HG02973 (cell line): ENCODE results near the gene CLGN.
"Not testable (repeated sequence)": the region's sequence is repeated elsewhere in the genome, so short reads cannot be mapped to it uniquely, and the experiment has no call there.

Experiments used
- ATAC-seq: cut with Tn5 transposase; IDR thresholded peaks from one replicate; pipeline ENCODE4 v1.9.1; 2021; ENCODE audit warnings: moderate library complexity; ENCODE audit not compliant: unreplicated experiment

CLGN gene, protein sequence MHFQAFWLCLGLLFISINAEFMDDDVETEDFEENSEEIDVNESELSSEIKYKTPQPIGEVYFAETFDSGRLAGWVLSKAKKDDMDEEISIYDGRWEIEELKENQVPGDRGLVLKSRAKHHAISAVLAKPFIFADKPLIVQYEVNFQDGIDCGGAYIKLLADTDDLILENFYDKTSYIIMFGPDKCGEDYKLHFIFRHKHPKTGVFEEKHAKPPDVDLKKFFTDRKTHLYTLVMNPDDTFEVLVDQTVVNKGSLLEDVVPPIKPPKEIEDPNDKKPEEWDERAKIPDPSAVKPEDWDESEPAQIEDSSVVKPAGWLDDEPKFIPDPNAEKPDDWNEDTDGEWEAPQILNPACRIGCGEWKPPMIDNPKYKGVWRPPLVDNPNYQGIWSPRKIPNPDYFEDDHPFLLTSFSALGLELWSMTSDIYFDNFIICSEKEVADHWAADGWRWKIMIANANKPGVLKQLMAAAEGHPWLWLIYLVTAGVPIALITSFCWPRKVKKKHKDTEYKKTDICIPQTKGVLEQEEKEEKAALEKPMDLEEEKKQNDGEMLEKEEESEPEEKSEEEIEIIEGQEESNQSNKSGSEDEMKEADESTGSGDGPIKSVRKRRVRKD

DNA sequence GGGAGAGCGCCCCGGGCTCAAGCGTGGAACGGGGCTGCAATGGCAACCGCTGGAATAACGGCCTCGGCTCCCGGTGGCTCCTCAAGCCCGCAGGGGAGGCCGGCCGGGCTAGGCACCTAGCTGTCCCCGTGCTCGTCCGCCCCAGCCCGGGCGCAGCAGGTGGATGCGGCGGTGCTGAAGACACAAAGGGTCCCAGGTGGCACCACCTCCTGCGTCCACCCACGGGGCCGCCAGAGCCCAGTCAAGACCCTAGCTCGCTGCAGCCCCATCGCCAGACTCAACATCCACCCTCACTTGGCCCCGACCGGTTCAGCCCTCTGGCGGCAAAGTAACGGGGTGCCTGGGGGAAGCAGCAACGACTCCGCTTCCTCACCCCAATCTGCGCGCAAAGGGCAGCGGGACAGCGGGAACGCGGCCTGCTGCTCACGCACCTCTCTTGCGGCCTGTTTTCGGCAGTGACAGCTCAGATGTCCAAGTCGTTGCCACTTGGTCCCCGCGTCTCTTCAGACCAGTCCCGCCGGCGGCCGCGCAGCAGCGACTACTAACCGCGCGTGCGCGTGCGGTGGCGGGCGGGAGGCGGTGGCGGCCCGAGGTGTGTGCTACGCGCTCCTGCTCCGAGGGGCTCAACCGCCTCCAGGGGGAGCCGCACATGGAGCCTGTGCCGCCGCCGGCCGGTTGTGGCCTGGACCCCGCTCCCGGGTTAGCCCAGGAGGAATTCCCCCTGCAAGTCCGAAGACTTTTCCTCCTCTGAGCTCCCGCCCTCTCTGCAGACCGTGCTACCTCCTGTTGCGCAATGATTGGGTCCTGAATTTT is at the start of gene CLGN:
Gene CLGN, minus strand, starts transcription at position 543 of the 813 bp plus-strand sequence. CDS start 14,570 bp downstream, outside the sequence.
- peak; percentile 84 for ATAC-seq

DNA sequence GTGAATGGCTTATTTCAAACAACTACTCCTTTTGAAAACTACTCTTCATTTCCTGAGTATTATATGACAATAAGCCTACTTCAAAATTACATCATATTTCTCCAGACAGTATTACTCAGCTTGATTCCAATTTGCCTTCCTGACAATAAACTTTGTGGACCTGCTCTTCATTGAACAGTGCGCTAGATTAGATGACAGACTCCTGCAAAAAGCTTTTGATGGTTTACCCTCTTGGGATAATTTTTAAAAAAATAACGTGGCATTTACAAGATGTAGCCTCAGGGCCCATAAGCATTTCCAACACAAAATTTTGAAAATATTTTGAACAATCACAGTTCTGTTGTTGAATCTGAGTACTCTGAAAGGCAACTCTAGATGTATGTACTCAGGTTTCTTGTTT is 44.7 kb upstream of the CLGN start:
- no peak for ATAC-seq

DNA sequence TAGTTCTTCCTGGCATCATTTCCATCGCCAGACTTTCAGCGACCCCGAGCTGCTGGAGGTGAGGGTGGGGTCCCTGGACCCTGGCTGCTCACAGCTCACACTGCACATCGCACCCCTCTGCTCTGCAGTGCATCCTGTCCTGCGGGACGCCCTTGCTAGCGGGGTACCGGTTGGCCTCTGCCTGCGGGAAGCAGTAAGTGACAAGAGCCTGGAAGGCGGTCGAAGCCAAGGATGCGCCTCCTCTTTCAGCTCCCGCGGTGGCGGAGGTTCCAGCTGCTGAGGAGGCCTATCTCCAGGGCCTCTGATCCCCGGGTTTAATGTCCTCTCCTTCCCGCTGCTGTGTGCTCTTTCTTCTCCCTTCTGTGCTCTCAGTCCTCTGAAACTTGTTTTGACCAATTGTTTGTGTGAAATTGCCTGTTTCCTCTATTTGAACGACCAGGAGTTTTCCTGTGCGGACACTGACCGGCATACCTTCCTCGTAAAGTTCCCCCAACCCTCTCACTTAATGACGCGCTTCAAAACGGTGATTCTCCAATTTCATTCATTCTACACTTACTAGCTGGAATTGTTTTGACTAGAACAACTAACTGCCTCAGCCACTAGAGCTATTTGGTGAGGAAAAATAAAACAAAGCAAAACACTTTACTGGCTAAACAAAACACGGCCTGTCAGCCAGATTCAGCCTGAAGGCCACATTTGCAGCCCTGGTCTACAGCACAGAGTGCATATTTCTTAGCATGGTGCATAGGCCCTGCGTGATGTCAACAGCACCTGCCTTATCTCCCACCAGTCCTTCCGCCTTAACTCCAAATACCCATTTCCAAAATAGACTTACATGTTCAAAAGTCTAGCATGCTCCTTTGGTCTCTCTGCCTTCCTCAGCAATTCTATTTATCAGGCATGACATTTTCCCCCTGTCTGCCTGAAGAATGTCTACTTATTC is 42.6 kb upstream of the CLGN start:
- no peak for ATAC-seq

DNA sequence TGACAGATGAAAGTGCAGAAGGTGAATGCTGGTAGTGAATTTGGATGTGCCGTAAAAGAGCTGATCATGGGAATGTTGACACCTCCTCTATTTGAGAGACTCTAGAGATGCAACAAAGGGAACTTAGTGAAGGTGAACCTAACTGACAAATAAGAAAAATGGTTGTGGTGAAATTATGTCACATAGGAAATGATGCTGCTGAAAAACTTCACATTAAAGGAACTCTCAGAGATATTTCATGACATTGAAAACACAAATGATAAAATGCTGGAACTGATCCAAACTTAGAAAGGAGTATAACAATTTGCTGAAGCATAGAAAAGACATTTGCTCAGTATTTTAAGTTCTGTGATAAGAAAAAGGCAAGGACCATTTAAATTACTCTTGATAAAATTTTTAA is 38.7 kb upstream of the CLGN start:
- ATAC-seq: no peak

DNA sequence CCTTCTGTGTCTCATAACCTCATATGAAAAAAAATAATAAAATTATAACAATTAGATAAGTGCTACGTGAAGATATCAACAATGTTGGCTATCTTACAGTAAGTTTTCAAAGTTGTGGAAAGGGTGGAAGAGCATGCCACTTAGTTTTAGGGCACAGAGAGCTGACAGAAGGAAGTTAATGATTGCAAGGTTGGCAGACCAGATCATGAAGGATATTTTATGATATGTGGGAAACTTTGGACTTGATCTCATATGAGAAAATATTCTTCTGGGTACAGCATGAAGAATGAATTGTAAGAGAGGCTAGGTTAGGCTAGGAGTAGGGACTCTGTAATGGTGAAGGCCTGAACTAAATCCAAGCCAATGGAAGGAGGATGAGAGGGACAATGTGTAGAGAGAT is 36.2 kb upstream of the CLGN start:
- ATAC-seq: no peak

DNA sequence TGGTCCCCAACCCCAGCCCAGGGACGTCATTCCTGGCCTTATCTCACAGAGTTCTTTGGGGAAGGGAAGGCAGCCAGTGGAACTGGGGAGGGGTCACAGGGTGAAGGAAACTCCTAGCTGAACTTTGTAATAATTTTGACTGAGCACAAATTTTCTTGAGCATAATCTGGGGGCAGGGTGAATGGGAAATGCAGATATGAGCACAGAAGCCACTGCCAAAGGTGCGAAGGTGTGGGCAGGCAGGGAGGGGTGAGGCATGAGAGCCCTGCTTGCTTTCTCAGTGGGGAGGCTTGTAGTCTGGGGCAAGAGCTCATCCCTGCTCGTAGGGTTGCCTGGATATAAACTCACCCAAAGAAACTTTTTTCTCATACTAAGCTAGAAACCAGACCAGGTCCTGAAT is 35.7 kb upstream of the CLGN start:
- no peak for ATAC-seq

DNA sequence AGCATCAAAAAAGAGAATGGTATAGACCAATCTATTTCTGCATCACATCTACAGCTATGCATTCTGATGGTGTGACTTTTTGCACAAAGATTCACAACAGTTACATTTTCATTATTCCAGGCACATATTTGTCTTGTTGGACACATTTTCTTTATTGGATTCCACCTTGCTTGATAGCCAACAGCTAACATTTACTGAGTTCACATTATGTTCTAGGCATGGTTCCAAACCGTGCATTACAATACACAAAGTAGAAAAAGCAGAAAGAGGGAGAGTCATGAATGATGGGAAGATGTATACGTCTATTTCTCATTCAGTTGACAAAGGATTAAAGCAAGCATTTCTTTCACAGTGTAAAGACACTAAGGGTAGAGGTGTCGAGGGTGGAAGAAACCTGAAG is 22.9 kb upstream of the CLGN start:
- no peak for ATAC-seq

DNA sequence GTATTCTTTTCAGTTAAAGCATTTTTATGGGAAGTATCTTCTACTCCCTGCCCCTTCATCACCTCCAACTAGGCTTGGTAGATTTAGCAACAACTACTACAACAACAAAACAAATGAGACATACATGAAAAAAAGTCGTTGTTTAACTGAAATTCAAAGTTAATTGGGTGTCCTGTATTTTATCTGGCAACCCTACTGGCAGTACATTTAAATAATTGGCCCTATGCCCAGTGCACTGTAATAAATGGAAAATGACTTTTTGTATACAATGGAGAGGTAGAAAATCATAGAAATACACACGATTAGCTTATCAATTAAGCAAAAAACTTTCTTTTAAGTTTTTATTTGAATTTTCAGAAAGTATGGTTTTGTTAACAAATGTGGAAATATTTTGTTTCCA is 21.4 kb upstream of the CLGN start:
- no peak for ATAC-seq

DNA sequence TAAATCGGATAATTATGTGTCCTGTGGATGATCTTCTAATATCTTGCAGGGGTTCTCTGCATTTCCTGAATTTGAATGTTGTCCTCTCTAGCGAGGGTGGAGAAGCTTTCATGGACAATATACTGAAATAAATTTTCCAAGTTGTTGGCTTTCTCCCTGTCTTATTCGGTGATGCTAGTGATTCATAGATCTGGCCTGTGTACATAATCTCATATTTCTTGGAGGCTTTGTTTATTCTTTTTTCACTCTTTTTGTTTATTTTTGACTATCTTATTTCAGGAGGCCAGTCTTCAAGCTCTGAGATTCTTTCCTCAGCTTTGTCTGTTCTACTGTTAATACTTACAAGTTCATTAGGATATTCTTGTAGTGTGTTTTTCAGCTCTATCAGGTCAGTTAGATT is 20.7 kb upstream of the CLGN start:
- no peak for ATAC-seq

DNA sequence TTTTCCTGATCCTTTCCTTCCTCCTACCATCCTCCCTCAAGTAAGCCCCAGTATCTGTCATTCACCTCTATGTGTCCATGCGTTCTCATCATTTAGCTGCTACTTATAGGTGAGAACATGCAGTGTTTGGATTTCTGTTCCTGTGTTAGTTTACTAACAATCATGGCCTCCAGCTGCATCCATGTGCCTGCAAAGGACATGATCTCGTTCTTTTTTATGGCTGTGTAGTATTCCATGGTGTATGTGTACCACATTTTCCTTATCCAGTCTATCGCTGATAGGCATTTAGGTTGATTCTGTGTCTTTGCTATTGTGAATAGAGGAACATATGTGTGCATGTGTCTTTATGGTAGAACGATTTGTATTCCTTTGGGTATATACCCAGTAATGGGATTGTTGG is 16.9 kb upstream of the CLGN start:
- not testable (repeated sequence) for ATAC-seq

DNA sequence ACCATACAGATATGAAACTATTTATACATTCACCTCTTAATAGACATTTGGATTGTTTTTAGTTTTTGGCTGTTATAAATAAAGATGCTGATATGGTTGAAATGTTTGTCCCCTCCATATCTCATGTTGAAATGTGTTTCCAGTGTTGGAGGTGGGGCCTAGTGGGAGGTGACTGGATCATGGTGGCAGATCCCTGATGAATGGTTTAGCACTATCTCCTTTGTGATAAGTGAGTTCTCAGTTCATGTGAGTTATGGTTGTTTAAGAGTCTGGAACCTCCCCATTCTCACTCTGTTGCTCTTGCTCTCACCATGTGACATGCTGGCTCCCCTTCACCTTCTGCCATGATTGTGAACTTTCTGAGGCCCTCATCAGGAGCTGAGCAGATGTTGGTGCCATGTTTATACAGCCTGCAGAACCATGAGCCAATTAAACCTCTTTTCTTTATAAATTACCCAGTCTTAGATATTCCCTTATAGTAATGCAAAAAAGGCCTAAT is 12.2 kb upstream of the CLGN start:
- ATAC-seq: no peak

DNA sequence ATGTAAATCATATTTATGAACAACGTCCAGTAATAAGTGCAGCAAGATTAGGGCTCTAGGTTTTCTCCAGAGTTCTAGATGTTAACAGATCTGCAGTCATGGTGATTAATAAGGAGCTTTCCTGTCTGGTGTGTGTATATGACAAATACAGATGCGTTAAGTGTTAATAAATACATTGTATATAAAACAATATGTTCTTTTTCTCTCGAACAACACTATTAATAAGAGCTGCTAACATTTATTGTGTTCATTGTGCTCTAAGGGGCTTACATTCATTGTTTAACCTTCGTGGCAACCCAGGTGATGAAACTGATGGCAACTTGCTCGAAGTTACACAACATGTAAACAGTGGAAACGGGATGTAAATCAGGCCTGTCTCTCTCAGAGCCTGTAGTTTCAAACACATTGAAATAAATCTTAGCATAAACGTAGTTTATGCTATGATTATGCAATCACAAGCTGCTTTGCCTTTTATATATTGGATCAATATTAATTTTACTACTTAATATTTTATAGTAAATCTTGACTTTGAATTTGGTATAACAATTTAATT is 547 bp upstream of the CLGN start:
- no peak for ATAC-seq

DNA sequence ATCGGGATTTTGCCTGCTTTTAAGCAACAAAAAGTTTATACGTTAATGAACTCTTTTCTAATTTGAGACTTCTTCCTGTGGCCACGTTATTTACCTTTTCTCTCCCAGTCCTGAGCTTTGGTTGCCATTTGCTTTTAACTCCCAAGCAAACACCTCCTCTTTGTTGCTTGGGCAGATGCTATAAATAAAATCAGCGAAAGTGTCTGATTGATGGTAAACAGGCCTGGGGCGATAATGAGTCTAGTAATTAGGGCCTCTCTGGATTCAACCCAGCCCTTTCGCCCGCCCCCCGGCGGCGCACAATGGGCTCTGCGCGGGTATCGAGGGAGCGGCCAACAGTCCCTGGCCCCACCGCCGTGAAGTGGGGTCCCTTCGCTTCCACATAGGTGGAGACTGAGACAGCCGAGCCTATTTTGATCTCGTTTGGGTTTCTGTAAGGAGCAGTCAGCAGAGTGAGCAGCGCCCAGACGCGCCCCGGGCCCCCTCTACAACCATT is 790 bp downstream of the CLGN start:
- ATAC-seq: no peak

DNA sequence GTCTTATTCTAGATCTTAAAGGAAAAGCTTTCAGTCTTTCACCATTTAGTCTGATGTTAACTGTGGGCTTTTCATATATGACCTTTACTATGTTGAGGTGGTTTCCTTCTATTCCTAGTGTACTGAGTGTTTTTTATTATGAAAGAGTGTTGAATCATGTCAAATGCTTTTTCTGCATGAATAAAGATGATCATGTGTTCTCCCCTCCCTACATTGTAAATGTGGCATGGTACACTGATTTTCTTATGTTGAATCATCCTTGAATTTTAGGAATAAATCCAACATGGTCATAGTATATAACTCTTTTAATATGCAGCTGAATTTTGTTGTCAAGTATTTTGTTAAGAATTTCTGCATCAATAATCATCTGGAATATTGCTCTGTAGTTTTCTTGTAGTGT is 4.3 kb downstream of the CLGN start:
- ATAC-seq: no peak

DNA sequence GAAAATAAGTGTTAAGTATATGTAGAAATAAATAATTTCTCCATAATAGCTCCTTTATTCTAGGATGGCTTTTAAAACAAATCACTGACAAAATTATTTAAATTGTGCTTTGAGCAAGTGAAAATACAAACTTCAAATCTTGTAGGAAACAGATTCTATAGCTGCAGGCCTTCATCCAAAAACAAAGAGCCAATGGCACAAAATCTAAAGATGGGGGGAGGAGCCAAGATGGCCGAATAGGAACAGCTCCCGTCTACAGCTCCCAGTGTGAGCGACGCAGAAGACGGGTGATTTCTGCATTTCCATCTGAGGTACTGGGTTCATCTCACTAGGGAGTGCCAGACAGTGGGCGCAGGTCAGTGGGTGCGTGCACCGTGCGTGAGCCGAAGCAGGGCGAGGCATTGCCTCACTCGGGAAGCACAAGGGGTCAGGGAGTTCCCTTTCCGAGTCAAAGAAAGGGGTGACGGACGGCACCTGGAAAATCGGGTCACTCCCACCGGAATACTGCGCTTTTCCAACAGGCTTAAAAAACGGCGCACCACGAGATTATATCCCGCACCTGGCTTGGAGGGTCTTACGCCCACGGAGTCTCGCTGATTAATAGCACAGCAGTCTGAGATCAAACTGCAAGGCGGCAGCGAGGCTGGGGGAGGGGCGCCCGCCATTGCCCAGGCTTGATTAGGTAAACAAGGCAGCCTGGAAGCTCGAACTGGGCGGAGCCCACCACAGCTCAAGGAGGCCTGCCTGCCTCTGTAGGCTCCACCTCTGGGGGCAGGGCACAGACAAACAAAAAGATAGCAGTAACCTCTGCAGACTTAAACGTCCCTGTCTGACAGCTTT is 14.1 kb downstream of the CLGN start:
- not testable (repeated sequence) for ATAC-seq

DNA sequence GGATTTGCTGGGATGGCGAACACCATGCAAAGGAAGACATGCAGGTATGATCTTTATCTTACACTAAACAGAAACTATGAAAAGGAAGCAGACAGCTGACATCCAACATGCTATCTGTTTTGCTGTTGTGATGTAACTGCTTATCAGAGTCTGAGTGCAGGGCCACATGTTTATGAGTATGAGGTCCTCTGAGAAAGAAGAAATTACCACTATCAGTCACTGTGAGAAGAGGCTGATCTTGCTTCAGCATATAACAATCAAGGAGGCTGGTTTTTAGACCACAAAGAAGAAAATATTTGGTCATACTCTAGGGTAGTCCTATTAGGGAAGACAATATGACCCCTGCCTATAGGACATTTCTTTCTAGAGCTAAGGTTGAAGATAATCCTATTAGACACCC is 18.5 kb downstream of the CLGN start:
- ATAC-seq: no peak

DNA sequence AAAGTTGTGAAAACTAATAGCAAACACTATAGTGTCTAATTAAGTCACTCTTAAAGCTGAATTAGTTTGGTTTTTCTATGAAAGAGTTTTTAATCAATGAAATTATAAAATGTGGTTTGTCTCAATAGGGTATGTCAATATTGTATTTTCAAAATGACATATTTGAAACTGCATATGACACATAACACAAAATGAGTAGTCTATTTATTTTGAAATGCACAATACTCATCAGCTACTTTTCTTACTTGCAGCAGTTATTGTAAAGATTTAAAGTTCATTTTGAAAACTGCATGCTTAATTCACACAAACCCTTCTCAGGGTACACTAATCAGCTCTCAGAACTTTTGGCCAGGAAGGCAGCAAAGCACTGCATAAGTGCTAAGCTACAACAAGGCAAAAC is 21.2 kb downstream of the CLGN start:
- no peak for ATAC-seq

DNA sequence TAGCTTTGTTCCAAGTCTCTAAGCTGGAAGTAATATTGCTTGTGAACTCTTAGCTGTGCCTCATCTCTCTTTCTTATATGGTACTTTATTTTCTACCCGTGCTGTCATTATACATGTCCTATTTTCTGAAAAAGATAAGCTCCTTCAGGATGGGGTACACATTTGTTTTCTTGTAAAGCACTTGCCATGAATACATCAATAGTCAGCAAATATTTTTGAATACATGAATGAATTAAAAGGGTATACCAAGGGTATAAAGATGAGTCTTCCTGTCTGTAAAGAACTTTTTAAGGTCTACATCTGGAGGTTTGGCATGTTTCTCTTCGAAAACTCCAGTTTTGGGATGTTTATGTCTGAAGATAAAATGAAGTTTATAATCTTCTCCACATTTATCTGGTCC is 27.3 kb downstream of the CLGN start:
- ATAC-seq: no peak

DNA sequence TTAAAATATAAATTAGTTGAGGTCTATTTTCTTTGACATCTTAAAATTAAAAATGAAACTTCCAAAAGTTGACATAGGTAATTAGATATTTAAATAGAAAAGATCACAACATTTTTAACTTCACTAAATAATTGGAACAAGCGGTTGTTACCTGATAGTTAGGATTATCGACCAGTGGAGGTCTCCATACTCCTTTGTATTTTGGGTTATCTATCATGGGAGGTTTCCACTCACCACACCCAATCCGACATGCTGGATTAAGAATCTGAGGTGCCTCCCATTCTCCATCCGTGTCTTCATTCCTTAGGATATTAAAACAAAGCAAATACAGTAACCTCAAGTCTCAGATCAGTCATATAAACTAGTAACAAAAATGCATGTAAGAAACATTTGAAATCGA is 31.8 kb downstream of the CLGN start:
- no peak for ATAC-seq
